HG03135 (cell line): ENCODE data around the gene KIF12.

Experiments used
- ATAC-seq: cut with Tn5 transposase; IDR thresholded peaks from one replicate; pipeline ENCODE4 v1.9.1; 2021; ENCODE audit warnings: mild to moderate bottlenecking, moderate library complexity; ENCODE audit not compliant: unreplicated experiment

The KIF12 gene

GRCh38 chr9:114123031-114123977 is 24.2 kb upstream of the KIF12 start:
- ATAC-seq: no peak

- ATAC-seq: no peak
These were observed 23.3 kb upstream of the KIF12 start for GRCh38 chr9:114122136-114123027.

DNA sequence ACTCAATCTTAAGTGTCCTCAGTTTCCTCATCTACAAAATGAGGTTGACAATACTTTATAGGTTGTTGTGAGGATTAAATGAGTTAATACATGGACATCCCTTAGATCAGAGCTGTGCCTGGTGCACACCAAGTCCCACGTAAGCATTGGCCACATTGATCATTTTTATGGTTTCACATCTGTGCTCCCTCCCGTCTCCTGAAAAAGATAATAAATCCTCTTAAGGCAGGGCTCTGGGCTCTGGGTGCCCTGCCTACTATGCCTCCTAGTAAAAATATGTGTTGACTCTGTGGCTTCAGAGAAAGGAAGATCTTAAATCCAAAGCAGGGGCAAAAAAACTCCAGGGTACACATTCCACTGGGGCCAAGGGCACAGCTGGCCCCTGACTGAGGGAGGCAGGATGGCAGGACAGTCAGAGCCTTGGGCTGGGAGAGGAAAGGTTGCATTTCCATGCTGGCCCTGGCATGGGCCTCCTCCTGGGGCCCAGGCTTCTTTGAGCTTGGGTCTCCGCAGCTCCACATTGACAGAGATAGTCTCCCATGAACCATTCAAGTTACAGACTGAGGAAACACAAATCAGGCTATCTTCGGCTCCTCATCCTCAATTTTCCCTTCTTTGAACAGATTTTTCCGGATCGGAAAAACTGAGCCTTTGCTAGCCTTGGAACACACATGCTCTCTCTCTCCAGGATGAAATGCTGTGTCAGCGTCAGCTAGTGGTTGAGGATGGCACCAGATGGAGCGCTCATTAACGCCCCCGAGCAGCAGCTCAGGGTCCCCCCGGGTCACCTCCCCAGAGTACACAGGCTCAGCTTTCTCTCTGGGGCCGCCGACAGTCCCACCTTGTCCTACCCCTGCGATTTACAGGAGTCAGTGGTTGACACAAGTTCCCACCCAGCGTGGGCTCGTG is 22.4 kb upstream of the KIF12 start:
- ATAC-seq: no peak

DNA sequence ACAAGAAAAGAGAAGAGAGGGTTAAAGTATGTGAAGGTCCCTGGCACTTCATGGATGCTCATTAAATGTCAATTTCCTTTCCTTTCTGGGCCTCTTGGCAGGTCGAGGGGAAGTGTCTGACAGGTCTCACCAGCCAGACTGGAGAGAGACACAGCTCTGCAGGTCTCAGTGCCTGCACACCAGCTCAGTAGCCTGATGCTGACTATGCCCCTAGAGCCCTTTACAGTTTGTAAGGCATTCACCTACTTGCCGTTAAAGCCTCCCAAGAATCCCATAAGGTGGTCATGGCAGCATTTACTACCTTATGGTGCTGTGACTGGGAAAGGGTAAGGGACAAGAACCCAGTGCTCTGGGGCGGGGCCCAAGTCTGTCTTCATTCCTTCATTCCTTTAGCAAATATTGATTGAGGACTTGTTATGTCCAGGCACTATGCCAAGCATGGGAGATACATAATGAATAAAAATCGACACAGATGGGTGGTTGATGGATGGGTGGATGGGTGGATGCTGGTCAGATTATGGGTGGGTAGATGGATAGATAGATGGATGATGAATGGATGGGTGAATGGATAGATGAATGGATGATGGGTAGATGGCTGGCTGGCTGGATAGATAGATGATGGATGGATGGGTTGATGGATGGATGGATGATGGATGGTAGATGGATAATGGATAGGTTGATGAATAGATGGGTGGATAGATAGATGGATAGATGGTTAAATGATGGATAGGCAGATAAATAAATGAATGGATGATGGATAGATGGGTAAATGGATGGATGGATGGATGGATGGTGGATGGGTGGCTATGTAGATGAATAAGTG is 21.3 kb upstream of the KIF12 start:
- no peak for ATAC-seq

DNA sequence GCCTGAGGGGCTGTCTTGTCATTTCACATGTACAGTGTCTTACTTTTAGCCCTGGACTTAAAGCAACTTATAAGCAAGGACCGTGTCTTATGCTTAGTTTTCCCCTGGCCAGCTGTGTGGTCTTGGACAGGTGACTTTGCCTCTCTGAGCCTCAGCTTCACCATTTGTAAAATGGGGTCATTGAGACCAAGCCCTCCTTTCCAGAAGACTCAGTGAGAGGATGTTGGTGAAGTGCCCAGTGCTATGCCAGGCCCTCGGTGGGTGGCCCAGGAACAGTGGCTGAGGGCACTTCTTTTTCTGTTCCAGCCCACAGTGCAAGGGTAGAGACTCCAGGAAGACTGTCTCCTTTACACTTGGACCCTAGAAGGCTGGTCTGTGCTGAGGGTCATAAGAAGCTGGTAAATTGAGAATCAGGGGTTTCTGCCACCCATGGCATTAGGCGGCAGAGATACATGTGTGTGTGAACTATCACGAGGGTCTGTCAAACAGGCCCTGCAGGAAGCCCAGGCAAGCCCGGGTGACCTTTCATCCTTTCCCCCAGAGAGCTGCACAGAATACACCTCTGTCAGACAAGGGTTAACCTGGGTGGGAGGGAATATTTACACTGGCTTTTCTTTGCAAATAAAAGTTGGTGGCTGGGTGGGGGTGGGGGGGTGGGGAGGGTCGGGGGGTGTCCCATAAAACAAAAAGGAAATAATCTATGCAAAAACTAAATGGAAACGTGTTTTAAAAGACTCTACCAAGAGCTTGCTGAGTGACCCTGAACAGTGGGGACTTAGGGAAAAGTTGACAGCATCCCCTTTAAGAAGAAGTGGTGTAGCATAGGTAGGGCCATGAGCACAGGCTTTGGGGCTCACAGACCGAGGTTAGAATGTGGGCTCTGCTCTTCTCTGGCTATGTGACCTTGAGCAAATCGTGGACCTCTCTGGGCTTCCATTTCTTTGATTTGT is 20.4 kb upstream of the KIF12 start:
- ATAC-seq: no peak

DNA sequence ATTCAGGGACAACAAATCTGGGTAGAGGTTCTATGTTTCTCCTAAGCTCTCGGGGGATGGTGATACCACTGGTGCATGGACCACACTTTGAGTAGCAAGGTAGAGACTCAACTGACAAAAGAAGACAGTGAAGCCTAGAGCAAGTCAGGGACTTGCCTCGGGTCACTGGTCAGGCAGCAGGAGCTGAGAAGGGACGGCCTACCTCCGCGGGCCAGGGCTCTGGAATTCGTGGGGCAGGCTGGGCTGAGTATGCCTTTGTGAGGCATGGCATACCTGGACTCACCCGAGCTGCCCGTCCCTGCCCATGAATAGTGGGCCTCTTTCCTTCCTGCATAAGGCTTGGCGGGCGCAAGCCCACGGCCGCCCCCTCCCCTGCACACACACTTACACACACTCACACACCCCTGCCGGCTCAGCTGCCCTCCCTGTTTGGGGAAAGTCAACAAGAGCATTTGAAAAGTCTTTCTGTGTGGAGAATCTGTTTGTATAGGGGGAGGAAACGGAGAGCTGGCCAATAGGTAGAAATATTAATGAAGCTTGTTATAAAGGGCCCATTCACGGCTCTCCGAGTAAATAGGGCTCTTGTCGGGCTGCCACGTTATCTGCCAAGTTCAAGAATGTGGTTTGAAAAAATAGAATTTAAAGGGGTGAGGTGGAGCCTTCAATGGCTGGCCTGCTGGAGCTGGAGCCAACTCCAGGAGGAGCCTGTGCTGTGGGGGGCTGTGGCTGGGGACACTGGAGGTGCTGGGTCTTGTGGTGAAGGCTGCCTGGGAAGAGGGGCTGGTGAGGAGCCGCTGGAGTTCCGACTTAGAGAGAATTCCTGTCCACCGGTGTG is 19.1 kb upstream of the KIF12 start:
- ATAC-seq: no peak

DNA sequence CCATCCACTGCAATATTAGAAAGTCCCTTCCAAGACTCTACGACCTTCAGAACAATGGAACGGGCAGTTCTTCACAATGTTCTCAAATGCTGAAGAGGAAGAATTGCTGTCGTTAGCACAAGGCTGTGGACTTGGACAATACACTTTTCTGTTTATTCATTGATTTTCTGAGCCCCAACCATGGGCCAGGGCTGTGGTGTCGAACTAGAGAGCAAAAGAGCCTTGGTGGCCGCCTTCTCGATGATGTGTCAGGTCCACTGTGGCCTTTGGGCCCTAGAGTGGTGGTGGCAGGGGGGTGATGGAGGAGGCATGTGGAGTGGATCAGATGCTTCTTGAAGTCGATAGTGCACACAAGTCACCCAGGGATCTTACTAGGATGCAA is 18.5 kb upstream of the KIF12 start:
- ATAC-seq: no peak

GRCh38 chr9:114116126-114116747 is 17.1 kb upstream of the KIF12 start:
- no peak for ATAC-seq

- no peak for ATAC-seq
These were observed 16.6 kb upstream of the KIF12 start for GRCh38 chr9:114115654-114116125.

GRCh38 chr9:114114364-114114763 is 15.3 kb upstream of the KIF12 start:
- no peak for ATAC-seq

- ATAC-seq: no peak
These were observed 13.9 kb upstream of the KIF12 start for GRCh38 chr9:114112778-114113584.

- no peak for ATAC-seq
These were observed 13.2 kb upstream of the KIF12 start for GRCh38 chr9:114112325-114112724.

- ATAC-seq: no peak
These were observed 11.1 kb upstream of the KIF12 start for GRCh38 chr9:114110180-114110579.

DNA sequence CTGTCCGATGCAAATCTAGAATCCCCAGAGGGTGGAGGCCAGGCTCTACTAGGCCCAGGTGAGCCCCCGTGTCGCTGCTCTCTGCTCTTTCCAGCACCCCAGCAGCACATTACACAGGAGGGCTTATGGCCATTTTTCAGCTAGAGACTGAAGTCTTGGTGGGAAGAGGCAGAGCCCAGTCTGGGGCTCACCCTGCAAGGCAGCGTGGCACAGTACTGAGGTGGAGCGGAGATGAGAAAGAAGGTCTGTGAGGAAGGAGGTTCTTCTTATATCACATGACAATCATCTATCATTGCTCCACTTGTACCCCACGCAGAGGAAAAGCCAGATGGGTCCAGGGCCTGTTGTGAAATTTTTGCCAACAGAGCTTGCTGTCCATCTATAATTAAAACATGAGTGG is 10.0 kb upstream of the KIF12 start:
- ATAC-seq: no peak

DNA sequence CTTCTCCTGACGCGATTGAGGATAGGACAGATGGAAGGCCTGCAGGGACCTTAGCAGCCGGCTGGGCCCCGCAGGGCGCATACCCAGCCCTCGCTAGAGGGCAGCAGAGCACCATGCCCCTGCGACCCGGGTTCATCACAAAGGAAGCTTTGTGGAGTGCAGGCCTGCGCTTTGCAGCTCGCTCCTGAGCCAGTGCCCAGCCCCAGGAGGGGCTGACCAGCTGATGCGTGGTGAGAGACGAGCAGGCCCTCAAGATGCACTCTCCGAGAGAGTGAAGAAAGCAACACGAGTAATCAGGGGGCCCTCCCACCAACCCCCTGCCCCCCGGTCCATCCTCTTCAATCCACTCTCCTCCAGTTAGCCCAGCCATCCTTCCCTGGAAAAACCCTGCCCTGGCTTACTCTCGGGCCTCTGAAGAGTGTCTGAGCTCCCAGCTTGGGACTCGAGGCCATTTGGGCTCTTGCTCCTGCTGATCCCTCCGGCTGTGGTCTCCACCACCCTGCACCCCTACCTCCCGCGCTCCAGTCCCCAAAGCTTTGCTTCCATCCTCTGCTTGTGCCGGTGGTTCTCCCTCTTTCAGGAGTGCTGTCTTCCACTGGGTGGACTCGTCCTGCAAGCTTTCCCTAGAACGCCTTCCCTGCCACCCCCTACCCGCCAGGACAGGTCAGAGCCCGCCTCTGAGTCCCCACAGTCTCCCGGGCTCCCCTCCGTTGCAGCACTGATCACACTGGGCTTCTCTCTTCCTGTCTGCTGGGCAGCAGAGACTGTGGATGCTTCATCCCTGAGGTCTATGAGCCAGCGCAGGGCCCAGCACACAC is 9.1 kb upstream of the KIF12 start:
- no peak for ATAC-seq
